Astrocyte of the spinal cord (primary cell): ENCODE measurements around the gene AKR7A2.

Experiments
- DNase-seq: peaks from one replicate; pipeline ENCODE4 v3.0.0; 2011; ENCODE audit warnings: low read depth, low spot score
- H3K4me3 ChIP-seq: 2 replicates; pipeline ENCODE4 v1.5.1; 2011; ENCODE audit warnings: low read depth, mild to moderate bottlenecking, low read length, moderate library complexity
- CTCF ChIP-seq: IDR thresholded peaks from 2 replicates; pipeline ENCODE4 v1.5.1; 2012; ENCODE audit warnings: low read depth, mild to moderate bottlenecking, low read length, inconsistent platforms
- in situ Hi-C: cut with HindIII; loops from 2 replicates; pipeline ENCODE4 v1.10.0; 2017; ENCODE audit warnings: low sequenced_read_pairs

Gene AKR7A2

GRCh38 chr1:19357299-19357986 lies 45.5 kb upstream of the AKR7A2 start:
- DNase-seq = no peak
- in situ Hi-C loops = no loop called here
- no peak for TF ChIP-seq CTCF
- no peak overlapping the region for H3K4me3 ChIP-seq

- DNase-seq = no peak
- no peak for TF ChIP-seq CTCF
- no peak overlapping the region for H3K4me3 ChIP-seq
- in situ Hi-C loops = no loop called here
Observed at GRCh38 chr1:19356266-19356665, 44.3 kb upstream of the AKR7A2 start.

- no peak for DNase-seq
- in situ Hi-C loops = no loop called here
- H3K4me3 ChIP-seq = no peak overlapping the region
- no peak for TF ChIP-seq CTCF
Observed at GRCh38 chr1:19354531-19354981, 42.6 kb upstream of the AKR7A2 start.

- DNase-seq = no peak
- TF ChIP-seq CTCF = no peak
- no peak overlapping the region for H3K4me3 ChIP-seq
- in situ Hi-C loops = no loop called here
Observed at GRCh38 chr1:19353596-19353995, 41.7 kb upstream of the AKR7A2 start.

- TF ChIP-seq CTCF = no peak
- in situ Hi-C loops = no loop called here
- DNase-seq = no peak
- H3K4me3 ChIP-seq = no peak overlapping the region
Observed at GRCh38 chr1:19352839-19353238, 40.9 kb upstream of the AKR7A2 start.

GRCh38 chr1:19351873-19352272 lies 39.9 kb upstream of the AKR7A2 start:
- TF ChIP-seq CTCF = no peak
- in situ Hi-C loops = no loop called here
- DNase-seq = no peak
- no peak overlapping the region for H3K4me3 ChIP-seq
